GM12878 (cell line): ENCODE data around the gene SEC31A. TPM values are rescaled to one million over a fixed set of nuclear protein-coding genes. Genes with fewer than 3 reads are reported as not detected.

Experiments used
- ATAC-seq: fragments of 200-7000 bp; cut with Tn5 transposase; 3 replicates; pipeline ENCODE4 v1.9.1; 2020; ENCODE audit warnings: mild to moderate bottlenecking, moderate library complexity
- BruUV-seq: library from RNA; stranded (reverse); fragments of 400-500 nt; replicated peaks from 2 replicates; lab custom pipeline; 2021; lab: Mats Ljungman, UMichigan
- CTCF ChIA-PET: fragments of 300-600 bp; sonication (Branson Sonifier 250); formaldehyde crosslinking; extraction: SDS; loops from one replicate; lab custom pipeline; 2021; ENCODE audit warnings: inconsistent platforms; lab: Yijun Ruan, JAX
- POLR2A ChIA-PET: fragments of 350-600 bp; formaldehyde crosslinking; extraction: SDS; loops from one replicate; lab custom pipeline; 2021; ENCODE audit warnings: inconsistent platforms; lab: Charles Lee
- RAD21 ChIA-PET: fragments of 300-600 bp; sonication (Branson Sonifier 250); formaldehyde crosslinking; loops from one replicate; lab custom pipeline; 2023; ENCODE audit warnings: antibody characterized with exemption; ENCODE audit not compliant: unreplicated experiment; lab: Charles Lee
- SMC1A ChIA-PET: fragments of 300-600 bp; sonication (Branson Sonifier 250); formaldehyde crosslinking; loops from one replicate; lab custom pipeline; 2023; ENCODE audit not compliant: unreplicated experiment, uncharacterized antibody; lab: Charles Lee
- DNase-seq: peaks from one replicate; pipeline ENCODE4 v3.0.0-alpha.2; 2011; ENCODE audit warnings: low read depth, low spot score
- FAIRE-seq: peaks from 3 replicates; lab custom pipeline; 2011; peaks lifted over from hg19 to GRCh38; lab: Jason Lieb, UNC
- H2AFZ ChIP-seq: 2 replicates; pipeline ENCODE4 v1.6.0; 2011; ENCODE audit warnings: low read depth, low read length, control low read depth; ENCODE audit not compliant: control insufficient read depth
- H3K27ac ChIP-seq: 2 replicates; pipeline ENCODE4 v1.5.1; 2011; ENCODE audit warnings: control low read depth; ENCODE audit not compliant: control insufficient read depth, insufficient read depth
- H3K27me3 ChIP-seq, 2 experiments: replicated peaks in 1 of 2; 2 replicates each; pipeline versions ENCODE4 v1.6.0 to v1.6.1; 2011; ENCODE audit warnings: low read length in 1 of 2; ENCODE audit not compliant: control insufficient read depth in 2 of 2, insufficient read depth in 2 of 2
- H3K36me3 ChIP-seq, 2 experiments: 2 replicates each; pipeline ENCODE4 v1.5.1; 2011; ENCODE audit warnings: low read length in 1 of 2; ENCODE audit not compliant: control insufficient read depth in 2 of 2, insufficient read depth in 2 of 2
- H3K4me1 ChIP-seq: 2 replicates; pipeline ENCODE4 v1.6.1; 2011; ENCODE audit warnings: mild to moderate bottlenecking, low read length, moderate library complexity, mixed read lengths; ENCODE audit not compliant: control insufficient read depth, insufficient read depth
- H3K4me2 ChIP-seq: 2 replicates; pipeline ENCODE4 v1.6.0; 2011; ENCODE audit warnings: control low read depth; ENCODE audit not compliant: control insufficient read depth, insufficient read depth
- H3K4me3 ChIP-seq: fragments of 200-600 bp; sonication (generic); 2 replicates; pipeline ENCODE4 v1.5.1; 2016
- H3K79me2 ChIP-seq: 2 replicates; pipeline ENCODE4 v1.6.0; 2011; ENCODE audit warnings: low read length; ENCODE audit not compliant: control insufficient read depth, insufficient read depth
- H3K9ac ChIP-seq: 2 replicates; pipeline ENCODE4 v1.8.0; 2011; ENCODE audit warnings: low read length, control low read depth, mixed read lengths; ENCODE audit not compliant: control insufficient read depth, insufficient read depth
- H3K9me3 ChIP-seq: replicated peaks from 3 replicates; pipeline ENCODE4 v1.5.1; 2011; ENCODE audit warnings: mild to moderate bottlenecking, low read length; ENCODE audit not compliant: control insufficient read depth, insufficient read depth
- H4K20me1 ChIP-seq: 2 replicates; pipeline ENCODE4 v1.6.0; 2011; ENCODE audit not compliant: control insufficient read depth, insufficient read depth
- ASH2L ChIP-seq: fragments of 300-600, 200-600 bp; sonication (generic); IDR thresholded peaks from 2 replicates; pipeline ENCODE4 v1.6.1; 2017; ENCODE audit warnings: low read depth, mild to moderate bottlenecking, borderline replicate concordance
- MYC ChIP-seq: IDR thresholded peaks from 2 replicates; pipeline ENCODE4 v1.6.1; 2011; ENCODE audit warnings: mild to moderate bottlenecking, low read length, moderate library complexity, inconsistent platforms; ENCODE audit not compliant: insufficient read depth, insufficient replicate concordance, insufficient read length, severe bottlenecking
- ZBTB4 ChIP-seq: fragments of 450-650 bp; formaldehyde crosslinking; IDR thresholded peaks from 2 replicates; pipeline ENCODE4 v1.4.0; 2022; ENCODE audit warnings: mild to moderate bottlenecking, moderate library complexity
- WGBS: methylation state at CpG from one replicate; pipeline ENCODE4 v1.1.6; 2016; ENCODE audit warnings: low lambda C conversion rate; ENCODE audit not compliant: insufficient replicate concordance, insufficient coverage; ENCODE audit errors: missing lambda C conversion rate; 5-methylcytosine and 5-hydroxymethylcytosine counted together
- in situ Hi-C: fragments of 300-500 bp; cut with MboI; formaldehyde crosslinking; loops from 9 replicates; pipeline ENCODE4 v1.14.3; 2018; ENCODE audit warnings: mixed read lengths
- intact Hi-C: fragments of 100-400 bp; cut with micrococcal nuclease; formaldehyde crosslinking; loops from one replicate; pipeline ENCODE4 v1.14.2; 2022; ENCODE audit not compliant: unreplicated experiment
- polyA plus RNA-seq, 11 experiments: library from polyadenylated mRNA; depleted of rRNA in 4 of 11; unstranded in 6 of 11; stranded (reverse) in 5 of 11; fragments of >200 nt; fragmentation: Nextera tagmentation in 4 of 11; fragmentation: Illumina TruSeq in 1 of 11; extraction: Ambion mirVana in 4 of 11; extraction: Trizol in 1 of 11; gene quantifications; 1 replicate in 1 of 11; 2 replicates in 10 of 11; pipeline versions ENCODE4 v1.2.1 to v1.2.3, GENCODE V29; 2011 to 2016; ENCODE audit warnings: inconsistent platforms in 2 of 11, missing spikeins in 2 of 11, low read depth in 1 of 11
- total RNA-seq, 4 experiments: library from RNA; depleted of rRNA in 3 of 4; stranded (reverse); fragments of >200 nt in 3 of 4; fragmentation: Illumina TruSeq in 1 of 4; extraction: Trizol in 1 of 4; gene quantifications; 2 replicates each; pipeline versions ENCODE4 v1.2.1 to v1.2.3, GENCODE V29; 2013 to 2021

SEC31A gene
- total and polyA plus RNA-seq, 10 of the 15 experiments (the other 5 are each of a cell fraction or from before 2014, with no cell fraction given) = 74.6 to 171 (median 129) TPM

GRCh38 chr4:82891707-82892466 is 934 bp upstream of the SEC31A start (continued):
- no peak for TF ChIP-seq MYC

GRCh38 chr4:82890528-82890900 is 439 bp downstream of the SEC31A start:
- no peaks in the 10 kb centered on the region for H3K27me3 ChIP-seq
- DNase-seq (no peak), ATAC-seq (no peak; the same call in 1 of the 3 replicates), FAIRE-seq (no peak)
- H3K4me3 ChIP-seq = peak overlapping the region; percentile 90
- peak overlapping the region; percentile 94 for H3K27ac ChIP-seq
- H3K79me2 ChIP-seq = peaks cover 54% of the 10 kb centered on the region
- TF ChIP-seq ZBTB4 (CRISPR knock-in tag) (no peak), ASH2L (0 out of 2 replicates have a peak, but pooled peaks have one; percentile 2)
- no peaks in the 10 kb centered on the region for H4K20me1 ChIP-seq
- in situ Hi-C loops (loop anchor here (5.0 kb wide), 2 partner anchors 122 to 392 kb away; partner anchors contain the start of genes COQ2 and LIN54), intact Hi-C loops (loop anchor here (5.0 kb wide), 2 partner anchors 222 to 567 kb away; partner anchors contain the start of genes HELQ, MRPS18C and PLAC8)
- CTCF ChIA-PET = interaction anchor here (0.7 to 2.2 kb wide), 3 partner anchors 9 to 393 kb away, joined by 3 to 17 read pairs (median 4); no protein-coding TSS in a partner anchor
- POLR2A ChIA-PET = interaction anchor here (0.9 to 3.0 kb wide), 3 partner anchors 10 to 147 kb away, joined by 4 to 26 read pairs (median 8); partner anchors contain the start of genes COPS4 and THAP9
- peak overlapping the region; percentile 92 for H2AFZ ChIP-seq
- no peaks in the 10 kb centered on the region for H3K9me3 ChIP-seq
- peak overlapping the region; percentile 98 for H3K9ac ChIP-seq
- WGBS = 0% methylated on average over 16 of the region's 16 CpGs
- SMC1A ChIA-PET = interaction anchor here (1.2 to 2.3 kb wide), 3 partner anchors 14 to 144 kb away, joined by 3 to 15 read pairs (median 5); partner anchors contain the start of genes COPS4 and LIN54
- peaks cover 0 to 14% of the 10 kb centered on the region in 2 experiments; a peak in 2 of 4 replicates for H3K36me3 ChIP-seq
- TSS peak; percentile 57 for BruUV-seq
- H3K4me1 ChIP-seq = peaks cover 3% of the 10 kb centered on the region; the same call in 1 of the 2 replicates
- RAD21 ChIA-PET = interaction anchor here (1.0 to 1.8 kb wide), 2 partner anchors 9 to 121 kb away, joined by 5 to 10 read pairs; no protein-coding TSS in a partner anchor
- H3K4me2 ChIP-seq = peak overlapping the region; percentile 55; the same call in 1 of the 2 replicates
